ENCODE measurements around the gene RASGRP1. TPM values are rescaled to one million over a fixed set of nuclear protein-coding genes. Genes with fewer than 3 reads are reported as not detected.

Gene RASGRP1
- total RNA-seq, 1 donor from 2014 or later, result 0.12 TPM

DNA sequence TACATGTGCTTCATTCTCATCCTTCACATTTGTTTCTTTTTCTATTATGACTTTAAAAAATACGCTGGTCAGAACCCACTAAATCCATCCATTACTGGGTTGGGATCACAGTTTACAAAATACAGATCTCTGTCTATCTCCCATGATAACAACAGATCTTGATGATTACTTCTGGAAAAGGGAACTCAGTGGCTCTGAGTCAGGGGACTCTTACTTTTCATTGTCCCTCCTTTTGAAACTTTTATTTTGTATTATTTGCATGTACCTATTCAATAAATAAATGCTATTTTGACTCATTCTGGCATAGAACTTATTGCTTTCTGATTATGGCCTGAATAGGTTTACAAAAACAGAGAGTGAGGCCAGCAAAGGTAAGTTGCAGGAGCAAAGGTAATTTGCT is 11.6 kb upstream of the RASGRP1 start:
- no peak for DNase-seq (ENCODE audit: extremely low read depth, low read depth, low spot score)

DNA sequence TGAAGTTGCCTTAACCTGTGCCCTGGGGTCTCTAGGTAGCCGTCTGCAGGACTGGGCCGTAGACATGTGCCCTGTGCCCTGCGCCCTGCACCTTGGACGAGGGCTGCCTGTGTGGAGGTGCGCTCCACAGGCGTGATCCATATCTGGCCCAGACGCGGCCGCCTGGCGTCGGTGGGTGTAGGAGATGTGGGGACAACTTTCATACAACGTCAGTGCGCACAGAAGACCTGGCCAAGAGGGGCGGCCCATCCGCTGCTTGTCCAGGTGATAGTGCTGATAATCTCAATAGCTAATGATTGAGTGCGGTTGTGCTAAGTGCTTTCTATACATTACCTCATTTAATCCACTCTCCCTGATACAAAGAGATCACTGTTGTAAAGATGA is 665 bp upstream of the RASGRP1 start:
- DNase-seq (ENCODE audit: extremely low read depth, low read depth, low spot score), result no peak

DNA sequence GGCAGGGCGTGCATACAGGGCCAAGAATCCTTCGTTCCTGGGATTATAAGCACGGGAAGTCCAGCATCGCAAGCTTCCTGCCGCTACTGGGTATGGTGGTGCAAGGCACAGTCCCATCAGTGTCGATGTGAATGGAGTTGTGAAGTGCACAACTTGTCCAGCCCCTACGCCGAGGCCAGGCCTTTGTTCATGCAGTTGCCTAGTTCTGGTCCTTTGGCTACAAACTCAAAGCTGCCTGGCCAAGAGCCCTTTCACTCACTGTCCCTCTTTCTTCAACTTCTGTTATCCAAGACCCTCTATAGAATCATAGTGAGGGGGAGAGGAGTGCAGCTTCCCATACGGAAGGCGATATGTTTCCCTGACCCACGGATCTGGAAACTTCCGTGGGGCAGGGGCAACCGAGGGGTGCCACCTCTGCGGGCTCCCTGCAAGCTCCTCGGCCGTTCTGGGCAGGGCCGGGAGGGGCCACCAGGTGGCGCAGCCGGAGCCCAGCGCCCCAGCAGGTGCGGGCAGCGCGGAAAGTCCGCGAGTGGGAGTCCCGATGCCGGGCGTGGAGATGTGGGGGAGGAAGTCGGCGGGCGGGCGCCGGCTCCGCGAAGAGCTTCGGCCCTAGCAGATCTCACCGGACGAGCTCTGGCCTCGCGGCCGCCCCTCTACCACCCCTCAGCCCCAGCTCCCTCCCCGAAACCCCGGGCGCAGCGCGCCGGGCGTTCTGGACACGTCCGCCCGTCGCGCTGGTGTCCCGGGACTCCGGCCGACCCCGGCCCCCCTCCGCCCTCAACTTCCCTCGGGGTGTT is 693 bp downstream of the RASGRP1 start:
- DNase-seq (ENCODE audit: extremely low read depth, low read depth, low spot score), result no peak

- no peak for DNase-seq (ENCODE audit: extremely low read depth, low read depth, low spot score)
These were observed 2.3 kb downstream of the RASGRP1 start for GRCh38 chr15:38562278-38562677.

- no peak for DNase-seq (ENCODE audit: extremely low read depth, low read depth, low spot score)
These were observed 4.1 kb downstream of the RASGRP1 start for GRCh38 chr15:38560456-38560926.

- DNase-seq (ENCODE audit: extremely low read depth, low read depth, low spot score), result no peak
These were observed 4.8 kb downstream of the RASGRP1 start for GRCh38 chr15:38559636-38560307.

DNA sequence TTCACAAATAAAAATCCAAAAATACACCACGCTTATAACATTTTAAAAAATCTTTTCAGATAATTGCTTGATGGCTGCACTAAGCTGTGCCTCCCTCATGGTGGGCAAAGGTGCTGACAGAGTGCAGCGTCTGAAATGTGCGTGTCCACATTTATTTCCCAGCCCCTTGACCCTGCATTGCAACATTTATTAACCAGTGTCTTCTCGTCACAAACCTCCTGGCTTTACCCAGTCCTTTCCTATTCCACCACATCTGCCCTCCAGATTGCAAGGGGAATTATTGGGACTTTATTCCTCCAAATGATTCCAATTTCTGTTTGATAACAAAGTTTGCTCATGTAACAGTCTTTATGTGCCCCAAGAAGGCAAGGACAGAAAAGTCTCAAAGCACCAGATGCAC is 5.5 kb downstream of the RASGRP1 start:
- no peak for DNase-seq (ENCODE audit: extremely low read depth, low read depth, low spot score)

DNA sequence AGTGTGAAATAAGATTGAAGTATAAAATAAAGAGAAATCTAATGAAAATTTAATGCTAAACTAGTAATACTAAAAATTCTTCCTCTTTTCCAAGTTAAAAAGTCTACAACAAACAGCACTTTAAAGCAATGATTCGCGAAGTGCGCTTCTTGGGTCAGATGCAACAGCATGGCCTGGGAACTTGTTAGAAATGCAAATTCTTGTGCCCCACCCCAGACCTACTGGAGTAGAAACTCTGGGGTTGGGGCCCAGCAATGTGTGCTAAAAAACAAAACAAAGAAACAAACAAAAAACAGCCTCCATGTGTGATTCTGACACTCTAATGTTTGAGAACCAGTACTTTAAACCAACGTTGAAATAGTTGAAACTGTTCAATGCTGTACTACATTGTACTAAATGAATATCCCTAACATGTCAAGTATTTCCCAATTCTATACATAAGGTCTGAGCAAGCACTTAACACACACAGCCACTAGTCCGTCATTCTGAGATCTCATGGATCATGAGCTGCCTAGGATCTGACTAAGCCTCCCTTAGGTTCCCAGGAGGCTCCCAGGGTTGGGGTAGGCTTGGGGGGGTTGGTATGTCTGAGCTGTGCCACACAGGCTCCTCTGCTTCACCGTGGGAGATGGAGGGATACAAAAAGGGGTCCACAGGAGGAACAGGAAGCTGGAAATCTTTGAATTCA is 6.1 kb downstream of the RASGRP1 start:
- DNase-seq (ENCODE audit: extremely low read depth, low read depth, low spot score), result no peak

- DNase-seq (ENCODE audit: extremely low read depth, low read depth, low spot score), result no peak
These were observed 6.7 kb downstream of the RASGRP1 start for GRCh38 chr15:38557921-38558320.

DNA sequence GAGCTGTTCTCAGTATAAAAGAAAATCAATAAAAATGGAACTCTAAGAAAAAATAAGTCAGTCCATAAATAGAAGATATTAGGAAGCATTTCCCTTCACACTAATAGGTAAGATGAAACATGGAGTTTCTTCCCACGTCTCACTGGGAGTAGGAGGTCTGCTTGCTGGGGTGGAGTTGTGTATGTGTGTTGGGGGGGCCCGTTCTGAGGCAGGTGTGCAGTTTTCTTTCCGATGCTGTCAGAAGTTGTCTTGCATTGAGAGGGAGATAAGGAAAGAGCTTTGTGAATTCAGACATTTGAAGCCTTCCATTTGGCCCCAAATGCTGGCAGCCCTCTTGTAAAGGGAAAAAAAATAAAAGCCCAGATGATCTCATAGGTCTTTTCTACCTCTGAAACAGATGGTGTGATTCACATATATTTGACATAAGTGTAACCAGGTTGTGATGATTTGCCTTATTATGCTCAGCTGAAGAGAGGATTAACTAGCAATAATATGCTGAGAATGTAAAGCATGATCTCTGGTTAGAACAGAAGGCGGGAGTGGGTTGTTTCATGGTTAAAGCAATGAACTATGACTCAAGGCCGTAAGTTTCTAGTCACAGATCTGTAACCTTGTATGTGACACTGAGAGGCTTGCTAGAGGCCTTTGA is 8.8 kb downstream of the RASGRP1 start:
- no peak for DNase-seq (ENCODE audit: extremely low read depth, low read depth, low spot score)

GRCh38 chr15:38554354-38554753 is 10.3 kb downstream of the RASGRP1 start:
- no peak for DNase-seq (ENCODE audit: extremely low read depth, low read depth, low spot score)

GRCh38 chr15:38553071-38553470 is 11.5 kb downstream of the RASGRP1 start:
- DNase-seq (ENCODE audit: extremely low read depth, low read depth, low spot score), result no peak

GRCh38 chr15:38551720-38552648 is 12.6 kb downstream of the RASGRP1 start:
- DNase-seq (ENCODE audit: extremely low read depth, low read depth, low spot score), result no peak

DNA sequence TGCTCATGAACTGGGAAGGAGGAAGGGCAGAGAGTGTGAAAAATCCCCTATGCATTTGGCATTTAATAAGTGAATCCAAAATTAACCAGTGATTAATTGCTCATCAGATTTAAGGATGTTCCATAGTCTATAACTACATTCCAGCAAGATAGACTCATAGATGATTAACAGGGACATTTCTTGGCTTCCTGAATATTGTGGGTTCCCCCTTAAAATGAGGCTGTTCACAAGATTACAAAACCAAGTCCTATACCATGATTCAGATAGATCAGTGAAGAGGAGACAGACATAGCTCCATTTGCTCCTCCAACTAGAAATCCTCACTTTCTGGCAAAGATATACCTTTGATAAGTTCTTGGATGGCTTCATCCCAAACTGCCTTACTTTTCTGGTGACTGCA is 15.4 kb downstream of the RASGRP1 start:
- no peak for DNase-seq (ENCODE audit: extremely low read depth, low read depth, low spot score)

DNA sequence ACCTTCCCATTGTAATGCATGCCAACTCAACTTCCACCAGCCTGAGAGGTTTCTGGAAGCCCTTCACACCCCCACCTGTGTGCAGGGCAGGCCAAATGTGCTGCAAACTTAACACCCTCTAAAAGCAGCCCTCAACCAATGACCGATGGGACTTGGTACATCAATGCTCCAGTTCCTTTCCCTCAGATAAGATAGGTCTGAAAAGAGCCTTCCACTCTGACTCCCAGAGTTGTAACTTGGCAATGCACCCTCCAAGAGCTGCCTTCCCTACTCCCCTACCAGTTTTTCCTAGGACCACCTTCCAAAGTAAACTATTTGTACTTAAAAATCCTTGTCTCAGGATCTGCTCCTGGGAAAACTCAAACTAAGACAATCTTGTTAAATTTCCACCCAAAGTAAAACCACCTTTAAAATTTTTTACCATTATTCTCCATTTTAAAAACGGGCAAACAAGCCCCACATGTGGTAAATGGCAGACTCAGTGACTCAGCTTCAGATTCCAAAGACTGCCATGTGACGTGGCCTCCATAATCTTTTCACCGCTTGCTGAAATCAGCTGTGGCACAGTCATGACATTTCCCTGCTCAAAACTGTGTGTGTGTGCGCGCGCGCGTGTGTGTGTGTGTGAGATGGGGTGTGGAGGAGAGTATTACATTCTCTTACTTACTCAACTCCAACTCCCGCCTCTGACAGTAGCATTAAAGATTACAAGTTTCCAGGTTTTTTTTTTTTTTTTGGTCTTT is 17.2 kb downstream of the RASGRP1 start:
- DNase-seq (ENCODE audit: extremely low read depth, low read depth, low spot score), result no peak

GRCh38 chr15:38545179-38545578 is 19.4 kb downstream of the RASGRP1 start:
- DNase-seq (ENCODE audit: extremely low read depth, low read depth, low spot score), result no peak

DNA sequence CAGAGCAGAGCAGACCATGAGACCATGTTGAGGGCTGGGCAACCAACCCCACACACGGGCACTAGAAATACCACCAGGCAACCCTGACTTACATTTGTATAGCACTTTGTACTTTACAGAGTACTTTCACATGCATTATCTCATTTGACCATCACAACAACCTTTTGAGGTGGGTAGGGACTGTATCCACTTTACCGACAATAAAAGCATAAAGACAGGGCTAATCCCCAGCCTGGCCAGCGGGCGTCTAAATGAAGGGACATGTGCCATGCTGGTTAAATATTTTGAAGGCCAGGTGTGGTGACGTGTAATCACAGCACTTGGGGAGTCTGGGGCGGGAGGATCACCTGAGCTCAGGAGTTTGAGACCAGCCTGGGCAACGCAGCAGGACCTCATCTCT is 23.6 kb downstream of the RASGRP1 start:
- DNase-seq (ENCODE audit: extremely low read depth, low read depth, low spot score), result no peak

DNA sequence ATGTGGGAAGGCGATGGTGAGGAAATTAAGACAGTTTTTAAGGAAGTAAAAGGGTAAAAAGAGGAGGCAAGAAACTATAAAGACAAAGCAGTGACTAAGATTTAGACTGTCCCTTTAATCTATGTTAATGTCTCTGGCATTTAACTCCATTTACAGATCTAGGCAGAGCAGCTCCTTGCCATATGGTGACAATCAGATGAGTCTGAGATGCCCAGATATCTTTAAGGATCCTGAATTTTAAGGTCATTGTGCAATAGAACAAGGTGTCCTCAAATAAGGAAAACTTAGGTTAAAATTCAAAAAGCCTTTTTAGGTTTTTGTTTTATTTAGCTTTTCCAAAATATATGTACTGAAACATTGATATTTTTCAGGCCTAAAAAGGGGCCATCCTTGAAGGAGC is 24.1 kb downstream of the RASGRP1 start:
- DNase-seq (ENCODE audit: extremely low read depth, low read depth, low spot score), result no peak

GRCh38 chr15:38539008-38539343 is 25.6 kb downstream of the RASGRP1 start:
- DNase-seq (ENCODE audit: extremely low read depth, low read depth, low spot score), result no peak

Measured in glomerular endothelial cell (primary cell).